ENCODE measurements around the gene ZC3H18.

Gene ZC3H18

GRCh38 chr16:88631920-88632586 lies 61.9 kb downstream of the ZC3H18 start:
- Histone ChIP-seq H3K27ac (ENCODE audit: insufficient read depth, low read length, poor library complexity, severe bottlenecking) (no peak overlapping the region), H3K36me3 (ENCODE audit: control insufficient read depth, insufficient read depth, low read length) (peaks cover 39% of the 10 kb centered on the region), H3K27me3 (replicated peaks; ENCODE audit: control insufficient read depth, insufficient read depth, low read length, poor library complexity, severe bottlenecking) (no peaks in the 10 kb centered on the region), H3K4me1 (ENCODE audit: control insufficient read depth, insufficient read depth, low read length, poor library complexity, severe bottlenecking) (peaks cover 20% of the 10 kb centered on the region), H3K4me3 (ENCODE audit: insufficient read depth, low read depth, low read length, poor library complexity, severe bottlenecking) (no peak overlapping the region), H3K9me3 (ENCODE audit: control insufficient read depth, low read length) (no peaks in the 10 kb centered on the region)
- no peak for DNase-seq

DNA sequence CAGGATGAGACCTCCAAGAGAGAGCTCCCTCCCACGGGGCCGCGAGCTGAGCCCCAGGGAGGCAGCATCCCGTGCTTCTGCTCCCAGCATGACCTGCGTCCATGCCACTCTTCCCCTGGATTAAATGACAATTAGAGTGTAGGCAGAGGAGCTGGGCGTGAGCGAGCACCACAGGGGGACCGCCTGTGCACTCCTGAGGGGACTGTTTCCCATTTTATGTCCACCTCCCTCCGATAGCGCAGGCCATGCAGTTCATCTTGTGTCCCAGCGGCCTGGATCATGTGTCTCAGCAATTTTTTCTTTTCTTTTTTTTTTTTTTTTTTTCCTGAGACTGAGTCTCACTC lies 62.4 kb downstream of the ZC3H18 start:
- no peak for DNase-seq
- peaks cover 34% of the 10 kb centered on the region for H3K36me3 ChIP-seq (ENCODE audit: control insufficient read depth, insufficient read depth, low read length)

GRCh38 chr16:88633684-88634140 lies 63.5 kb downstream of the ZC3H18 start:
- Histone ChIP-seq H3K27me3 (replicated peaks; ENCODE audit: control insufficient read depth, insufficient read depth, low read length, poor library complexity, severe bottlenecking) (no peaks in the 10 kb centered on the region), H3K4me1 (ENCODE audit: control insufficient read depth, insufficient read depth, low read length, poor library complexity, severe bottlenecking) (peaks cover 28% of the 10 kb centered on the region), H3K4me3 (ENCODE audit: insufficient read depth, low read depth, low read length, poor library complexity, severe bottlenecking) (peak overlapping the region; percentile 73), H3K9me3 (ENCODE audit: control insufficient read depth, low read length) (no peaks in the 10 kb centered on the region), H3K27ac (ENCODE audit: insufficient read depth, low read length, poor library complexity, severe bottlenecking) (peak overlapping the region; percentile 49), H3K36me3 (ENCODE audit: control insufficient read depth, insufficient read depth, low read length) (peaks cover 26% of the 10 kb centered on the region)
- DNase-seq = peak; percentile 46 to 60 (median 53)

More for the DNA sequence above, 62.4 kb downstream of the ZC3H18 start:
- H3K27me3 ChIP-seq (replicated peaks; ENCODE audit: control insufficient read depth, insufficient read depth, low read length, poor library complexity, severe bottlenecking) = no peaks in the 10 kb centered on the region
- H3K9me3 ChIP-seq (ENCODE audit: control insufficient read depth, low read length) = no peaks in the 10 kb centered on the region
- no peak overlapping the region for H3K4me3 ChIP-seq (ENCODE audit: insufficient read depth, low read depth, low read length, poor library complexity, severe bottlenecking)
- no peak overlapping the region for H3K27ac ChIP-seq (ENCODE audit: insufficient read depth, low read length, poor library complexity, severe bottlenecking)
- peaks cover 20% of the 10 kb centered on the region for H3K4me1 ChIP-seq (ENCODE audit: control insufficient read depth, insufficient read depth, low read length, poor library complexity, severe bottlenecking)

DNA sequence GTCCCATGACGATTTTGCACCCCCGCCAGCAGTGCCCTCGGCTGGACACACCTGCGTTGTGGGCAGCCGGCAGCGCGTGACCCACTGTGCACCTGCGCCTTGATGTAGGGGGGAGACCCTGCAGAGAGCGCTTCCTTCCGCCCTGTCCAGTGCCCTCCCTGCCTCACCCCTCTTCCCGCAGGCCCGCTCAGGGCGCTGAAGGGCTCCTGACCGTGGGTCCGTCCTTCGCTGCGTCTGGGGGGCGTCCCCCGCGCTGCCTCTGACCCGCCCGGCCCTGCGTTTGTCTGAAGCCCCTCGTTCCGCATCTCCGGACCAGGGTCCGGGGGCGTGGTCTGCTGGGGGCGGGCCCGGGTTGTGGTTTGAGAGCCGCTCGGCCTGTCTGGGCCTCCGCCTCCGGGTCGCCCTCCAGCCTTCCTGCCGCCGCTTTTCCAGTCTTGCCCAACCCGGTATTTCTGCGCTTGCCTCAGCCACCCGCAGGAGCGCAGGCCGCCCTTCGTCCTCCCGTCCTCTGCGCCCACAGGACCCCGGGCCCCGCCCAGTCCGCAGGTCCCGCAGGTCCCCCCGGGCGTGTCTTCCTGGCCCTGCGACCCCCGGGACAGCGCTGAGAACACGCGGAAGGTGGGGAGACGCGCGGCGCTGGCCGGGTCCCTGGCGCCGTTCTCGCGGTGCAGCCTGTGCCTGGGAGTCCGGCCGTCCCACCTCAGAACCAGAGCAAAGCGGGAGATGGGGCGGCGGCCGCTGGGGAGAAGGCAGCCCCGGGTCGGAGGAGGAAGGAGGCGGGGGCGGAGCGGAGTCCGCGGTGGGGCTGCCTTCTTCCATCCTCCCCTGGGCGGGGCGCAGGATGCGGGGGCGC lies 64.2 kb downstream of the ZC3H18 start:
- peaks cover 34% of the 10 kb centered on the region for H3K4me1 ChIP-seq (ENCODE audit: control insufficient read depth, insufficient read depth, low read length, poor library complexity, severe bottlenecking)
- H3K36me3 ChIP-seq (ENCODE audit: control insufficient read depth, insufficient read depth, low read length) = peaks cover 23% of the 10 kb centered on the region
- H3K9me3 ChIP-seq (ENCODE audit: control insufficient read depth, low read length) = no peaks in the 10 kb centered on the region
- DNase-seq = peak; percentile 20 to 33 (median 30)
- H3K4me3 ChIP-seq (ENCODE audit: insufficient read depth, low read depth, low read length, poor library complexity, severe bottlenecking) = peak overlapping the region; percentile 73
- peak overlapping the region; percentile 49 for H3K27ac ChIP-seq (ENCODE audit: insufficient read depth, low read length, poor library complexity, severe bottlenecking)
- H3K27me3 ChIP-seq (replicated peaks; ENCODE audit: control insufficient read depth, insufficient read depth, low read length, poor library complexity, severe bottlenecking) = no peaks in the 10 kb centered on the region

- H3K27me3 ChIP-seq (replicated peaks; ENCODE audit: control insufficient read depth, insufficient read depth, low read length, poor library complexity, severe bottlenecking) = no peaks in the 10 kb centered on the region
- H3K4me3 ChIP-seq (ENCODE audit: insufficient read depth, low read depth, low read length, poor library complexity, severe bottlenecking) = peak overlapping the region; percentile 73
- peak overlapping the region; percentile 49 for H3K27ac ChIP-seq (ENCODE audit: insufficient read depth, low read length, poor library complexity, severe bottlenecking)
- H3K36me3 ChIP-seq (ENCODE audit: control insufficient read depth, insufficient read depth, low read length) = peaks cover 15% of the 10 kb centered on the region
- H3K4me1 ChIP-seq (ENCODE audit: control insufficient read depth, insufficient read depth, low read length, poor library complexity, severe bottlenecking) = peaks cover 39% of the 10 kb centered on the region
- H3K9me3 ChIP-seq (ENCODE audit: control insufficient read depth, low read length) = no peaks in the 10 kb centered on the region
- DNase-seq = no peak
Measured at GRCh38 chr16:88634994-88635670, 64.9 kb downstream of the ZC3H18 start.

DNA sequence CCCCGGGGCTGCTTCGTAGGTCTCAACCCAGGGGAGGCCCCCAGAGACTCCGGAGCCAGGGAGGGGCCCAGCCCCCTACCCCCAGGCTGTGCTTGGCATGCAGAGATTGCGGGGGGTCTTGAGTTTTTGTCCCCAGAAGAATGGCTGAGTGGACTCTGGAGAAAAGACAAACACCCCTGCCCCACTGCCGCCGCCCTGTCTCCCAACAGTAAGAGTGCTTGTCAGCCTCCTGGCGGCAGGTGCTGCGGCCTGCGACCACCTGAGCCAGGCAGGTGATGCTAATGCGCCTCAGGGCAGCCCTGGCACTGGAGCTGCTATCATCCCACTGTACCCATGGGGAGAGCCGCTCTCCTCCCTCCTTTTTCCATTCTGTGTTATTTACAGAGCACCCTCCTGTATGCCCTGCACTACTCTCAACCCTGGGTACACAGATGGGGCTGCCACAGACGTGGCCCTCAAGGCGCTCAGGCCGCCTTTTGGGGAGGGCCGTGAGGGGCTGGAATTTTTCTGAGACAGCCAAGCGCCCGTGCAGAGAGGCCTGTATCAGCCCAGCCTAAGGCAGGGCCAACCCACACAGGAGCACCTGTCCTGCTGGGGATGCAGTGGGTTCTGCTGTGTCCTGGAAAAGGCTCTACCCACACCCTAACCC lies 65.6 kb downstream of the ZC3H18 start:
- Histone ChIP-seq H3K4me3 (ENCODE audit: insufficient read depth, low read depth, low read length, poor library complexity, severe bottlenecking) (no peak overlapping the region), H3K27ac (ENCODE audit: insufficient read depth, low read length, poor library complexity, severe bottlenecking) (no peak overlapping the region), H3K9me3 (ENCODE audit: control insufficient read depth, low read length) (no peaks in the 10 kb centered on the region), H3K36me3 (ENCODE audit: control insufficient read depth, insufficient read depth, low read length) (peaks cover 11% of the 10 kb centered on the region), H3K27me3 (replicated peaks; ENCODE audit: control insufficient read depth, insufficient read depth, low read length, poor library complexity, severe bottlenecking) (no peaks in the 10 kb centered on the region), H3K4me1 (ENCODE audit: control insufficient read depth, insufficient read depth, low read length, poor library complexity, severe bottlenecking) (peaks cover 39% of the 10 kb centered on the region)
- no peak for DNase-seq

DNA sequence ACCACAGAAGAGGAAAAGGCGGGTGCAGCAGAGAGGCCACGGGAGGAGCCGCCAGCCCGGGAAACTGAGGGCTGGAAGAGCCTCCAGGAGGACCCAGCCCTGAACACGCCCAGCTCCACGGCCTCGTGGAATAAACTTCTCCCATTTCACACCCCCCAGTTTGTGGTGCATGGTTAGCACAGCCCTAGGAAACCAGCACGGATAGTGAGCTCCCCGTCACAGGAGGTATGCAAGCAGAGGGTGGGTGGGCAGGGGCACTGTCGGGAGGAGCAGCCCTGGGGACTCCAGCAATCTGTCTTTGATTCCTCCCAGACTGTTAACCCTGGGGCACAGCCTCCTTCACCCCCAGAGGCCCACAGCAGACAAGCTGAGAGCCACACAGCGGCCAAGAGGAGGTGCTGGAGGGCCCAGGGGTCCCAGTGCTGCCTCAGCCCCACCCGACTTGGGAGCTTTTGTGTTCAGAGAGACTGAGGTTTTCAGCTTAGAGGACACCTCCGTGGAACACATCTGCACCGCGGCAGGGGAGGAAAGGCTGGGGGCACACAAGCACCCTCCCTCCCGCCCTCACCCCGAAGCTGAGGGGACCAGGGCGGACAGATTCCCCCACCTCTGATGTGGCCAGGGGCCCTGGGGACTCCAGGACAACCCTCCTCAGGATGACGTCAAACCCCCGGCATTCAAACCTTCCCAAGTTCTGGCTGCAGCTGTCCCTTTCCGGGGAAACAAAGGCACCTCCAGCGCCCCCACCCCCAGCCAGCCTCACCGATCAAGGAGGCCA lies 66.5 kb downstream of the ZC3H18 start:
- Histone ChIP-seq H3K9me3 (ENCODE audit: control insufficient read depth, low read length) (no peaks in the 10 kb centered on the region), H3K4me1 (ENCODE audit: control insufficient read depth, insufficient read depth, low read length, poor library complexity, severe bottlenecking) (peaks cover 39% of the 10 kb centered on the region), H3K27me3 (replicated peaks; ENCODE audit: control insufficient read depth, insufficient read depth, low read length, poor library complexity, severe bottlenecking) (no peaks in the 10 kb centered on the region), H3K4me3 (ENCODE audit: insufficient read depth, low read depth, low read length, poor library complexity, severe bottlenecking) (no peak overlapping the region), H3K36me3 (ENCODE audit: control insufficient read depth, insufficient read depth, low read length) (peaks cover 4% of the 10 kb centered on the region), H3K27ac (ENCODE audit: insufficient read depth, low read length, poor library complexity, severe bottlenecking) (no peak overlapping the region)
- no peak for DNase-seq

DNA sequence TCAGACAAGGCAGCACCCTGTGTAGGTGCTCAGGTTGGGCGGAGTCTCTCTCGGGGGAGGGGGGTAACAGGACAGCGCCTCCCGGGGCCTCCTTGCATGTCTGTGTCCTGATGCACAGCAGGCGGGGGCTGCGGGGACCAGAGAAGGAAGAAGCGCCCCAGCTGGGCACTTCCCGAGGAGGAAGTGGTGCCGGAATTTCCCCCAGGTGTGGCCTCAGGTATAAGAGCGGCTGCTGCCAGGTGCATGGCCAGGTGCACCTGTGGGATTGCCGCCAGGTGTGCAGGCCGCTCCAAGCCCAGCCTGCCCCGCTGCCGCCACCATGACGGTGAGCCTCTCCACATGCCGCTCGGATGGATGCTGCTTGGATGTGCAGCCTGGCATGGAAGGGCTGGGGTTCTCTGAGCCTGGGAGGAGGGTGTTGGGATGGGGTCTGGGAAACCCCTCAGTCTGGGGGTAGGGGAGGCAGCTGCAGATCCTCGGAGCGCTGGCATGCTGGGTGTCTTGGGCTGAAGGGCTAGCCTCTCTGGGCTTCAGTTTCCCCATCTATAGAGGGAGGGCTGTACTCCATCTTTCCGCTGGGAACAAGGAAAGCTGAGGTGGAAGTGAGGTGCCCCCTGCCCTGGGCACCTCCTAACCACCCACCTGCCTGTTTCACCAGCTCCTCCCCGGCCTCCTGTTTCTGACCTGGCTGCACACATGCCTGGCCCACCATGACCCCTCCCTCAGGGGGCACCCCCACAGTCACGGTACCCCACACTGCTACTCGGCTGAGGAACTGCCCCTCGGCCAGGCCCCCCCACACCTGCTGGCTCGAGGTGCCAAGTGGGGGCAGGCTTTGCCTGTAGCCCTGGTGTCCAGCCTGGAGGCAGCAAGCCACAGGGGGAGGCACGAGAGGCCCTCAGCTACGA lies 68.4 kb downstream of the ZC3H18 start, which contains the start of gene IL17C:
TSS of gene IL17C (plus strand) at position 250 of the 908 bp plus-strand sequence. CDS start at position 320, 70 bp downstream.
- Histone ChIP-seq H3K4me1 (ENCODE audit: control insufficient read depth, insufficient read depth, low read length, poor library complexity, severe bottlenecking) (peaks cover 34% of the 10 kb centered on the region), H3K27ac (ENCODE audit: insufficient read depth, low read length, poor library complexity, severe bottlenecking) (no peak within 1 kb of the TSS), H3K9me3 (ENCODE audit: control insufficient read depth, low read length) (no peaks in the 10 kb centered on the region), H3K36me3 (ENCODE audit: control insufficient read depth, insufficient read depth, low read length) (no peaks in the 10 kb centered on the region), H3K27me3 (replicated peaks; ENCODE audit: control insufficient read depth, insufficient read depth, low read length, poor library complexity, severe bottlenecking) (no peaks in the 10 kb centered on the region), H3K4me3 (ENCODE audit: insufficient read depth, low read depth, low read length, poor library complexity, severe bottlenecking) (no peak within 1 kb of the TSS)
- DNase-seq = peak in 1 of 3 donors; percentile 9

Data from effector memory CD4-positive, alpha-beta T cell (primary cell).